Upper lobe of left lung (tissue), 4 donors: Measurements from ENCODE around the gene TEFM.

Experiments
- CTCF ChIP-seq, 6 experiments: fragments of 450-650 bp in 4 of 6; fragments of 200-600 bp in 2 of 6; sonication (generic) in 2 of 6; IDR thresholded peaks; one replicate each; pipeline ENCODE4 v1.5.1; 2016 to 2019; ENCODE audit warnings: antibody characterized with exemption in 6 of 6
- POLR2AphosphoS5 ChIP-seq, 2 donors: sonication (generic); formaldehyde crosslinking; IDR thresholded peaks; one replicate each; pipeline ENCODE4 v1.5.1; 2017; ENCODE audit warnings: antibody characterized with exemption in 2 of 2

- TF ChIP-seq CTCF (IDR thresholded peaks at IDR 0.05) (no peak), POLR2AphosphoS5 (IDR thresholded peaks at IDR 0.05) (no peak)
Measured at GRCh38 chr17:30924341-30924740, 18.3 kb upstream of the TEFM start.
